Prostate gland (tissue), 2 donors: ENCODE measurements around the gene AFF3. TPM values are rescaled to one million over a fixed set of nuclear protein-coding genes. Genes with fewer than 3 reads are reported as not detected.

Source experiments
- DNase-seq: peaks from one replicate; pipeline ENCODE4 v3.0.0-alpha.2; 2019; ENCODE audit warnings: low spot score
- H3K27ac ChIP-seq, 2 donors: fragments of 200-600 bp; sonication (generic); 2 replicates each; pipeline ENCODE4 v1.5.1; 2017 to 2019
- H3K27me3 ChIP-seq: fragments of 200-600 bp; sonication (generic); replicated peaks from 2 replicates; pipeline ENCODE4 v1.5.1; 2019; ENCODE audit not compliant: insufficient read depth
- H3K36me3 ChIP-seq, 2 donors: fragments of 200-600 bp; sonication (generic); 1 replicate in 1 of 2; 2 replicates in 1 of 2; pipeline versions ENCODE4 v1.5.1 to v1.8.1; 2017 to 2019
- H3K4me1 ChIP-seq: fragments of 200-600 bp; sonication (generic); replicated peaks from 2 replicates; pipeline ENCODE4 v1.5.1; 2019
- H3K4me3 ChIP-seq, 2 donors: fragments of 200-600 bp; sonication (generic); 2 replicates each; pipeline ENCODE4 v1.5.1; 2017 to 2019
- H3K9me3 ChIP-seq: fragments of 200-600 bp; sonication (generic); 2 replicates; pipeline ENCODE4 v1.5.1; 2017
- CTCF ChIP-seq, 4 experiments: fragments of 200-600 bp in 2 of 4; fragments of 450-650 bp in 2 of 4; sonication (generic) in 2 of 4; IDR thresholded peaks; 1 replicate in 3 of 4; 2 replicates in 1 of 4; pipeline ENCODE4 v1.5.1; 2016 to 2019; ENCODE audit warnings: antibody characterized with exemption in 4 of 4, mild to moderate bottlenecking in 2 of 4, moderate library complexity in 2 of 4
- POLR2A ChIP-seq: fragments of 450-650 bp; IDR thresholded peaks from one replicate; pipeline ENCODE4 v1.6.1; 2016; ENCODE audit warnings: antibody characterized with exemption, mild to moderate bottlenecking
- POLR2AphosphoS5 ChIP-seq: sonication (generic); formaldehyde crosslinking; IDR thresholded peaks from one replicate; pipeline ENCODE4 v1.6.1; 2017; ENCODE audit warnings: antibody characterized with exemption
- WGBS: methylation state at CpG from one replicate; pipeline ENCODE4 v1.1.5; 2018; 5-methylcytosine and 5-hydroxymethylcytosine counted together
- intact Hi-C: fragments of 100-400 bp; cut with DNase I; formaldehyde crosslinking; loops from one replicate; pipeline ENCODE4 v1.14.2; 2022
- total RNA-seq, 2 donors: library from RNA; depleted of rRNA; stranded (reverse); fragments of >200 nt; gene quantifications; one replicate each; pipeline ENCODE4 v1.1.0, GENCODE V29; 2016

AFF3 gene
- total RNA-seq, 2 donors from 2014 or later, result 74.4 to 113 TPM

DNA sequence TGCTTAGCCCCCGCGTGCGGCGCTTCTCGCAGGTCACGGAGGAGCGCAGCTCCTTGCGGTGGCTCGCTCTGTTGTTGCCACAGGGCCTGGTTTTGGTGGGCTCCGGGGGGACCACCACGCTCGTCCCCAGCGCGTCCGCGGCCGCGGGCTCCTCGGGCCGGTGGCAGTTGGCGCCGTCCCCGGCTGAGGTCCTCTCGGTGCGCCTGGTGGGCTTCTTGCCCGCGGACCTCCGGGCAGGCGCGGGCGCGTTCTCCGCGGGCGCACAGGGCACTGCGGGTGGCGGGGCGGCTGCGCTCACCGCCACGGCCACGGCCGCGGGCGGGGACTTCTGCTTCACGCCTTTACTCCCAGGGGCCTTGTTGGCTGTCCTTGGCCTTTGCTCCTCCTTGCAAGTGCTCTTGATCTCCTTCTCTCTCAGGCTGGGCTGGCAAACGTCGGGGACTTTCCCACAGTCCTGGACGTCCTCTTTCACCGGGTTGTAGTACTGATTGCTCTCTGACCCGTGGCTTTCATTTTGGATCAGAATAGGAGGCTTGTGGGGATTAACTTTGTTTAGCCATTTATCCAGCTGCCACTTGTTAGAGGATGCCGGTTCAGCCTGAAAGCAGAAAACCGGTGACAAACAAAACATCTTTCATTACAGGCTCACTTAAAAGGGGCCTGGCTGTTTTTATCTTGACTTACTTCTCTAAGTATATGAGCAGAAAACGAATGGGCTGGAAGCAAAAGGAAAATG, 548.5 kb downstream of the AFF3 start:
- H3K27me3 ChIP-seq, result no peaks in the 10 kb centered on the region
- intact Hi-C loops, result no loop called here
- no peaks in the 10 kb centered on the region for H3K4me1 ChIP-seq
- DNase-seq, result no peak
- no peaks in the 10 kb centered on the region for H3K36me3 ChIP-seq
- WGBS, result 83% methylated on average over 54 of the region's 54 CpGs
- no peak overlapping the region for H3K27ac ChIP-seq
- H3K4me3 ChIP-seq, result no peak overlapping the region
- no peaks in the 10 kb centered on the region for H3K9me3 ChIP-seq
- TF ChIP-seq CTCF (IDR thresholded peaks at IDR 0.05), result no peak
- no peak for TF ChIP-seq POLR2A
- TF ChIP-seq POLR2AphosphoS5, result no peak

- no peak for DNase-seq
- 94% methylated on average over 3 of the region's 3 CpGs for WGBS
- no peak for TF ChIP-seq POLR2AphosphoS5
- TF ChIP-seq CTCF (IDR thresholded peaks at IDR 0.05), result no peak
- no peak for TF ChIP-seq POLR2A
- no peaks in the 10 kb centered on the region for H3K27me3 ChIP-seq
- intact Hi-C loops, result loop anchor here (10.0 kb wide), 1 partner anchor 128 kb away; no protein-coding TSS in a partner anchor
- H3K27ac ChIP-seq, result no peak overlapping the region
- H3K4me1 ChIP-seq, result peaks cover 12% of the 10 kb centered on the region
- H3K9me3 ChIP-seq, result no peaks in the 10 kb centered on the region
- H3K36me3 ChIP-seq, result no peaks in the 10 kb centered on the region
- H3K4me3 ChIP-seq, result no peak overlapping the region
These were observed 565.6 kb downstream of the AFF3 start for GRCh38 chr2:99576775-99577174.

DNA sequence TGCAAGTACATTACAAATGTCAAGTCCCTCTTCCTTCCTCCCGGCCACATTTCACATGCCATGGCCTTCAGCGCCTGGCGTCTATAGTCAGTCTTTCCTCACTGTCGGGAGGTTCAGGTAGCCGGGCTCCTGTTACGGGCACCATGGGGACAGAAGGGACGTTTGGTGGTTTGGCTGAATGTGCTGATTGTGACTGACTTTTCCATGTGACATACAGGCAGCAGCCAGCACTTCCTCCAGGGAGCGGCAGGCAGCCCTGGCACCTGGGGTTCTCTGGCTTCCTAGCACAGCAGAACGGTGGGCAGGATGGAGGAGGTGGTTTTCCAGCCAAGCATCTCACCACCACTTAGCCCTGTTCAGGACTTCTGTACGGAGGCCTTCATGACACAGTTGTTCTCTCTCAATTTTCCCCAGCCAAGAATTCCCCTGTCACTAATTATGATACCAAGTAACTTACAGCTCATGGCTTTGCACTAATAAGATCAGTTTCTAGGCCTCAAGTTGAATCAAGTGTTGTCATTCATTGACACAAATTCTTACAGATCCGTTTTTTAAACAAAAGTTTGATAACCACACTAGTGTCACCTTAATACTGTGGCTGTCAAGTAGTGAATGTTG, 568.6 kb downstream of the AFF3 start:
- TF ChIP-seq CTCF (IDR thresholded peaks at IDR 0.05) (no peak), POLR2AphosphoS5 (no peak), POLR2A (no peak)
- Histone ChIP-seq H3K27ac (no peak overlapping the region), H3K9me3 (no peaks in the 10 kb centered on the region), H3K36me3 (no peaks in the 10 kb centered on the region), H3K4me3 (no peak overlapping the region), H3K4me1 (peaks cover 12% of the 10 kb centered on the region), H3K27me3 (no peaks in the 10 kb centered on the region)
- WGBS, result 90% methylated on average over 11 of the region's 11 CpGs
- intact Hi-C loops, result loop anchor here (5.0 to 10.0 kb wide), 3 partner anchors 74 to 624 kb away; no protein-coding TSS in a partner anchor
- DNase-seq, result no peak

DNA sequence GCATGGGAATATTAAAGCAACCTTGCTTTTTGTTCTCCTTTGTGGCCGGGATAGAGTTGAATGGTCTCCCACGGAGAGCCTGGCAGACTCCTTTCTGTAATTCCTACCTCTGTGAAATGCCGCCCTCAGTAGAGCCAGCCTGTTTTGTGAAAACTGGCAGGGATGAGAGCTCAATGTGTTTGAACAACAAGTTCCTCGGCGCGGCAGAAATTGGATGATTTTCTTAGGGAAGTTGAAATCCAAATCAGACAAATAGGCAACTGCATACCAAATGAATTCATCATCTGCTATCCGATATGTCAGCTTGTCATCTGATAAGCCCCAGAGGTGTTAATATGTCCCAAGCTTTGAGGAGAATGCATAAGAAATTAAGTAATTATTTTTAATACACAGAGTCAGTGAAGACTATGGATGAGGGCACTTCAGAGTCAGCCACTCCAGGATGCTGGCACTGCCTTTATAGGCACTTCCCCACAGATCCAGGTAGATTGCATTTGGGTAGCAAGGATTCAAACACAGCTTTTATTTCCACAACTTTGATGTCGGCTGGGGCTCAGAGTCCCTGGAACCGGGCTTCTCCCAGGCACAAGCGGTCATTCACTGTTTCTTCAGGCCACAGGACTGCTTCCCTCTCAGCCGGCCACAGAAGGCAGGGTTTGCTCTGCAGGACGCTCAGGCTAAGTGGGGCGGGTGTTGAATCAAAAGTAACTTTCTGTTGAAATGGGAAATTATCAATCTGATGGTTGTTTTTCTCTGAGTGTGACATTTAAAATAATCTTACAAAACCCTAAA, 569.8 kb downstream of the AFF3 start:
- H3K27me3 ChIP-seq, result no peaks in the 10 kb centered on the region
- H3K4me1 ChIP-seq, result peaks cover 12% of the 10 kb centered on the region
- no peaks in the 10 kb centered on the region for H3K9me3 ChIP-seq
- intact Hi-C loops, result loop anchor here (5.0 to 10.0 kb wide), 3 partner anchors 75 to 625 kb away; no protein-coding TSS in a partner anchor
- 26% methylated on average over 13 of the region's 13 CpGs for WGBS
- H3K27ac ChIP-seq, result no peak overlapping the region
- no peaks in the 10 kb centered on the region for H3K36me3 ChIP-seq
- no peak for TF ChIP-seq CTCF (IDR thresholded peaks at IDR 0.05)
- H3K4me3 ChIP-seq, result no peak overlapping the region
- DNase-seq, result peak; percentile 19
